Neuronal stem cell (in vitro differentiated cells): Measurements from ENCODE around the gene CDK5RAP3.
"Not testable (repeated sequence)": the region's sequence is repeated elsewhere in the genome, so short reads cannot be mapped to it uniquely, and the experiment has no call there.

Experiments used
- DNase-seq: peaks from one replicate; pipeline ENCODE4 v3.0.0-alpha.2; 2013; ENCODE audit warnings: low spot score
- H2AFZ ChIP-seq: one replicate; pipeline ENCODE4 v1.6.1; 2013; ENCODE audit warnings: mild to moderate bottlenecking, low read length, inconsistent platforms
- H2AK5ac ChIP-seq: 2 replicates; pipeline ENCODE4 v1.6.1; 2013; ENCODE audit warnings: low read depth, mild to moderate bottlenecking, inconsistent platforms, low read length, moderate library complexity, mixed read lengths
- H2BK120ac ChIP-seq: 2 replicates; pipeline ENCODE4 v1.6.1; 2013; ENCODE audit warnings: low read depth, mild to moderate bottlenecking, inconsistent platforms, low read length, moderate library complexity, mixed read lengths
- H2BK12ac ChIP-seq: one replicate; pipeline ENCODE4 v1.6.1; 2013; ENCODE audit warnings: low read length, inconsistent platforms
- H2BK15ac ChIP-seq: 2 replicates; pipeline ENCODE4 v1.6.1; 2013; ENCODE audit warnings: mild to moderate bottlenecking, low read length, inconsistent platforms, mixed read lengths
- H2BK5ac ChIP-seq: one replicate; pipeline ENCODE4 v1.6.1; 2013; ENCODE audit warnings: inconsistent platforms, mild to moderate bottlenecking, low read length, moderate library complexity
- H3K14ac ChIP-seq: one replicate; pipeline ENCODE4 v1.6.1; 2013; ENCODE audit warnings: low read length, inconsistent platforms
- H3K18ac ChIP-seq: 2 replicates; pipeline ENCODE4 v1.6.1; 2013; ENCODE audit warnings: low read length, inconsistent platforms
- H3K23ac ChIP-seq: 2 replicates; pipeline ENCODE4 v1.6.1; 2013; ENCODE audit warnings: low read depth, mild to moderate bottlenecking, mixed read lengths, low read length, inconsistent platforms; ENCODE audit not compliant: poor library complexity
- H3K27ac ChIP-seq: replicated peaks from 3 replicates; pipeline ENCODE4 v1.5.1; 2013; ENCODE audit warnings: low read length, inconsistent platforms
- H3K27me3 ChIP-seq, 3 experiments: 2 replicates each; pipeline ENCODE4 v1.6.1; 2013; ENCODE audit warnings: low read length in 3 of 3, mild to moderate bottlenecking in 2 of 3, inconsistent platforms in 1 of 3, low read depth in 1 of 3, mixed read lengths in 1 of 3, moderate library complexity in 1 of 3; ENCODE audit not compliant: control insufficient read depth in 3 of 3, insufficient read depth in 3 of 3
- H3K36me3 ChIP-seq, 2 donors: replicated peaks in 1 of 2; 2 replicates each; pipeline ENCODE4 v1.6.1; 2013; ENCODE audit warnings: low read length in 2 of 2; ENCODE audit not compliant: control insufficient read depth in 2 of 2, insufficient read depth in 2 of 2
- H3K4ac ChIP-seq: 2 replicates; pipeline ENCODE4 v1.6.1; 2013; ENCODE audit warnings: inconsistent platforms, mild to moderate bottlenecking, low read length, moderate library complexity
- H3K4me1 ChIP-seq, 2 donors: 1 replicate in 1 of 2; 2 replicates in 1 of 2; pipeline ENCODE4 v1.6.1; 2013; ENCODE audit warnings: low read length in 2 of 2, low read depth in 1 of 2; ENCODE audit not compliant: control insufficient read depth in 2 of 2, insufficient read depth in 1 of 2
- H3K4me2 ChIP-seq: one replicate; pipeline ENCODE4 v1.6.1; 2013; ENCODE audit warnings: mild to moderate bottlenecking, low read length, inconsistent platforms; ENCODE audit not compliant: insufficient read depth, poor library complexity, severe bottlenecking
- H3K4me3 ChIP-seq, 2 donors: 2 replicates each; pipeline ENCODE4 v1.5.1; 2013; ENCODE audit warnings: low read length in 2 of 2, mild to moderate bottlenecking in 2 of 2, inconsistent platforms in 1 of 2, moderate library complexity in 1 of 2
- H3K79me1 ChIP-seq: one replicate; pipeline ENCODE4 v1.6.1; 2013; ENCODE audit warnings: low read depth, mild to moderate bottlenecking, inconsistent platforms, low read length, moderate library complexity
- H3K9ac ChIP-seq: one replicate; pipeline ENCODE4 v1.6.1; 2013; ENCODE audit warnings: mild to moderate bottlenecking, low read depth, low read length, inconsistent platforms; ENCODE audit not compliant: poor library complexity
- H3K9me3 ChIP-seq, 2 donors: replicated peaks in 1 of 2; 2 replicates each; pipeline versions ENCODE3 to v1.6.1; 2013; ENCODE audit warnings: low read length in 2 of 2, mild to moderate bottlenecking in 2 of 2, inconsistent platforms in 1 of 2, low read depth in 1 of 2, mixed read lengths in 1 of 2, moderate library complexity in 1 of 2; ENCODE audit not compliant: control insufficient read depth in 2 of 2, insufficient read depth in 1 of 2
- H4K8ac ChIP-seq: one replicate; pipeline ENCODE4 v1.6.1; 2013; ENCODE audit warnings: low read depth, mild to moderate bottlenecking, inconsistent platforms, low read length, moderate library complexity
- H4K91ac ChIP-seq: one replicate; pipeline ENCODE4 v1.6.1; 2013; ENCODE audit warnings: low read length, low read depth, mild to moderate bottlenecking, inconsistent platforms; ENCODE audit not compliant: poor library complexity
- WGBS, 2 donors: extraction: QIAGEN DNeasy Blood & Tissue Kit; methylation state at CpG; one replicate each; pipeline ENCODE4 v1.1.7; 2013; ENCODE audit warnings: missing lambda C conversion rate in 2 of 2, mixed read lengths in 1 of 2; ENCODE audit not compliant: insufficient read length in 2 of 2, insufficient replicate concordance in 1 of 2; ENCODE audit errors: extremely low coverage in 2 of 2; 5-methylcytosine and 5-hydroxymethylcytosine counted together

CDK5RAP3 gene

DNA sequence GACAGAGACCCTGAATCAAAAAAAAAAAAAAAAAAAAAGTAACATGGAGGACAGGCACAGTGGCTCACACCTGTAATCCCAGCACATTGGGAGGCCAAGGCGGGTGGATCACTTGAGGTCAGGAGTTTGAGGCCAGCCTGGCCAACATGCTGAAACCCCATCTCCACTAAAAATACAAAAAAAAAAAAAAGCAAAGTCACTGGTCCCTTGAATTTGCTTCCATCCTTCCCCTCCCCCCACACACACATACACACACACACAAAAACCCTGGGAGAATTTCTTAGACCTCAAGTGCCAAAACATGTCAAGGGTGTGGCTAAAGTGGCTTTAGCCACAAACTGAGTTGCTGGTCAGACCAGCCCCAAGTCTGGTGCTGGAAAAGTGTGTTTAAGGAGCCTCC is 17.5 kb downstream of the CDK5RAP3 start:
- H2BK15ac ChIP-seq, H3K23ac ChIP-seq, H2AFZ ChIP-seq, H3K79me1 ChIP-seq, H4K91ac ChIP-seq, H3K27ac ChIP-seq, H3K4me2 ChIP-seq, H2BK120ac ChIP-seq, H3K4ac ChIP-seq, H3K9me3 ChIP-seq, H3K27me3 ChIP-seq, H3K14ac ChIP-seq, DNase-seq, H2BK12ac ChIP-seq, H4K8ac ChIP-seq, H3K4me3 ChIP-seq, H3K9ac ChIP-seq: not testable (repeated sequence)
- peaks cover 49 to 60% of the 10 kb centered on the region in 2 donors for H3K4me1 ChIP-seq
- H2BK5ac ChIP-seq: peak overlapping the region; percentile 8
- no CpG with 5 or more reads among the region's 1 CpG for whole genome bisulfite sequencing, 2 donors
- H3K36me3 ChIP-seq: peaks cover 9 to 17% of the 10 kb centered on the region in 2 donors
- peak overlapping the region; percentile 61 for H3K18ac ChIP-seq
- peak overlapping the region; percentile 5 for H2AK5ac ChIP-seq

DNA sequence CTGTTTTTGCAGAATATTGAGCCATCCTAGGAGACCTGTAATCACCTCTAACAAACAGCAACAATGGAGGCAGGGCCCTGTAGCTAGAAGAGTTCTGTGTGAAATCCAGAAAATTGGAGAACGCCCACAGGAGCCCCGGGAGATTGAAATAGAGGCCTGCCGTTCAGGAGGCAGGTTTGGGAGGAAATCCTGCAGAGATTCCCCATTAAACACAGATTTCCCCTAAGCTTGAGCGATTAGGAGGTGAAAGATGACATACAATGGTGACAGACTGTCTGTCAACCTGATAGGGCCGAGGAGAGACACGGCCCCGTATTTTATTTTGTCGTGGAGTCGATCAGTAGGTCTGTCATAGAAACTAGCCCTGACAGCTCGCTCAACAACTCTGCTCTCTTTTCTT is 18.2 kb downstream of the CDK5RAP3 start:
- no peak overlapping the region for H3K9ac ChIP-seq
- no peak for DNase-seq
- H3K14ac ChIP-seq: no peak overlapping the region
- H3K23ac ChIP-seq: no peak overlapping the region
- no peak overlapping the region for H3K4me2 ChIP-seq
- H3K4me1 ChIP-seq: peaks cover 51 to 64% of the 10 kb centered on the region in 2 donors
- no peak overlapping the region for H2AFZ ChIP-seq
- peak overlapping the region; percentile 8 for H2BK5ac ChIP-seq
- H4K91ac ChIP-seq: no peak overlapping the region
- no peak overlapping the region for H2BK120ac ChIP-seq
- no peak overlapping the region for H2AK5ac ChIP-seq
- no peaks in the 10 kb centered on the region for H3K27me3 ChIP-seq
- no peaks in the 10 kb centered on the region for H3K79me1 ChIP-seq
- peaks cover 3 to 10% of the 10 kb centered on the region in 2 donors for H3K36me3 ChIP-seq
- no CpG with 5 or more reads among the region's 10 CpGs for WGBS, 2 donors
- H3K4me3 ChIP-seq: no peak overlapping the region
- H3K18ac ChIP-seq: peak overlapping the region; percentile 12
- no peaks in the 10 kb centered on the region for H3K9me3 ChIP-seq
- no peak overlapping the region for H2BK12ac ChIP-seq
- H3K27ac ChIP-seq: peak overlapping the region; percentile 99
- H2BK15ac ChIP-seq: no peak overlapping the region
- H4K8ac ChIP-seq: no peak overlapping the region
- no peak overlapping the region for H3K4ac ChIP-seq

DNA sequence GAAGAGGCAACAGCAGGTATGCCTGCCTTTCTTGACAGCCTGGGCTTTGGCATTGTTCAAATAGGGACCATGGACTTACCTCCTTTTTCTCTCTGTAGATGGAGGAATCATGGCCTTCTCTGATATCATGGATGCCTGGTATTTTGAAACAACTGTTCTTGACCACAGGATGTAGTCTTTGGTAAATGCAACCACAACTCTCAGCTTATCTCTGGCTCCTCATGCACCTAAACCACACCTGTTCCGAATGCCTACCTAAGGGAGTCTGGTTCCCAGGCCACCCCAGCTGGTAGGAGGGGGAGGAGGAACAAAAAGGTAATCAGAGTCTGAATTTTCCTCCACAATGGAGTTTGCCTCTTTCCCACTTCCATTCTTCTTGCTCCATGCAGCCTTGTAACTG is 18.8 kb downstream of the CDK5RAP3 start:
- Histone ChIP-seq H3K4me2 (no peak overlapping the region), H3K27ac (peak overlapping the region; percentile 99), H4K8ac (no peak overlapping the region), H3K9me3 (no peaks in the 10 kb centered on the region), H4K91ac (no peak overlapping the region), H3K14ac (no peak overlapping the region), H3K4me1 (peaks cover 57 to 69% of the 10 kb centered on the region in 2 donors), H3K4me3 (no peak overlapping the region), H2AK5ac (peak overlapping the region; percentile 20), H2BK5ac (no peak overlapping the region), H3K79me1 (no peaks in the 10 kb centered on the region), H2BK120ac (no peak overlapping the region), H2BK12ac (peak overlapping the region; percentile 35), H3K23ac (no peak overlapping the region), H3K18ac (peak overlapping the region; percentile 8), H3K9ac (no peak overlapping the region), H3K4ac (no peak overlapping the region), H3K36me3 (peaks cover 2 to 6% of the 10 kb centered on the region in 2 donors), H2BK15ac (no peak overlapping the region), H2AFZ (no peak overlapping the region), H3K27me3 (no peaks in the 10 kb centered on the region)
- WGBS, 2 donors: no CpG with 5 or more reads among the region's 1 CpG
- no peak for DNase-seq

DNA sequence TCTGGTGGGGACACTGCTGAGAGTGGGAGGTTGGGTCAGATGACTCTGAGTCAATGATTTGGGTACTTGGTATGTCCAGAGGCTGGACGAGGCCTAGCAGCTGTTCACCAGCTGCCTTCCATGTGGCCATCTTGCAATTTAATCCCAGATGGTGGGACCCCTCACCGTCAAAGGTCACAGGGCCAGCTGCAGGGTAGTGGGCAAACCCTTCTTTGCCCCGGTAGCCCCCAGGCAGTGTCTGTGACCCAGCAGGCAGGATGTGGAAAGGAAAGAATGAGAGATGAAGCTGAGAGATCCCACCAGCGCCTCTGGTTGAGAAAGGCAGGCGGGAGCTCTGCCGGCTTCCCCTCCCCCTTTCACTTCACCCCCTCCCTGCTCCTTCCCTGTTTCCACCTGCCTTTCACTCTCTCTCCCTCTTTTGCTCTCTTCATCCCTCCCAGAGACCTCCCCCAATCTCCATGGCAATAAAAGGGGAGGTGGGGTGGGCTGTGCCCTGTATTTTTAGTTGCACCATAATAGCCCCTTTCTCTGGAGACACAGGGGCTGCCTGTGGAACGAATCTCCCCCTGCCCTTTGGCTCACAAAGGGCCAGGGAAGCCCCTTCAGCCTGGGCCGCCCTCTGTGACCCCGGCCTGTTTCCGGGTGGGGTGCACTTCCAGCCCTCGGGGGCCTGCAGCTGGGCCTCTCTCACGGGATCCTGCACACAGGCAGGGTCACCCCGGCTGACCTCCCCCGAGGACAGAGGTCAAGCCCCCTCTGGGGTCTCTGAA is 20.2 kb downstream of the CDK5RAP3 start:
- H3K4me3 ChIP-seq: no peak overlapping the region
- H2BK15ac ChIP-seq: no peak overlapping the region
- no peak overlapping the region for H3K14ac ChIP-seq
- no peak overlapping the region for H3K4ac ChIP-seq
- no peaks in the 10 kb centered on the region for H3K79me1 ChIP-seq
- H3K27ac ChIP-seq: peak overlapping the region; percentile 99
- peak overlapping the region; percentile 19 for H4K8ac ChIP-seq
- peak; percentile 93 for DNase-seq
- peak overlapping the region; percentile 12 for H2BK120ac ChIP-seq
- no peak overlapping the region for H2BK12ac ChIP-seq
- no peaks in the 10 kb centered on the region for H3K27me3 ChIP-seq
- peak overlapping the region; percentile 91 for H3K18ac ChIP-seq
- WGBS, 2 donors: no CpG with 5 or more reads among the region's 14 CpGs
- peak overlapping the region; percentile 69 for H2BK5ac ChIP-seq
- H3K4me1 ChIP-seq: peaks cover 66 to 82% of the 10 kb centered on the region in 2 donors
- peak overlapping the region; percentile 7 for H4K91ac ChIP-seq
- H2AFZ ChIP-seq: no peak overlapping the region
- H3K4me2 ChIP-seq: peak overlapping the region; percentile 54
- peak overlapping the region; percentile 9 for H2AK5ac ChIP-seq
- no peak overlapping the region for H3K9ac ChIP-seq
- H3K36me3 ChIP-seq: no peaks in the 10 kb centered on the region
- H3K23ac ChIP-seq: no peak overlapping the region
- H3K9me3 ChIP-seq: no peaks in the 10 kb centered on the region
